Cardiac muscle cell (in vitro differentiated cells and primary cell): ENCODE measurements around the gene BTNL8. TPM values are rescaled to one million over a fixed set of nuclear protein-coding genes. Genes with fewer than 3 reads are reported as not detected.

Experiments used
- DNase-seq, 2 donors: peaks; one replicate each; pipeline versions ENCODE4 v3.0.0 to v3.0.0-alpha.2; 2010 to 2017; ENCODE audit warnings: low read depth in 1 of 2, low spot score in 1 of 2
- H3K27ac ChIP-seq: fragments of 200-600 bp; sonication (generic); 2 replicates; pipeline ENCODE4 v1.5.1; 2016
- H3K27me3 ChIP-seq: fragments of 200-600 bp; sonication (generic); 2 replicates; pipeline ENCODE4 v1.6.0; 2016; ENCODE audit warnings: control low read depth
- H3K36me3 ChIP-seq: fragments of 200-600 bp; sonication (generic); 2 replicates; pipeline ENCODE4 v1.5.1; 2016; ENCODE audit warnings: control low read depth
- H3K4me1 ChIP-seq: fragments of 200-600 bp; sonication (generic); 2 replicates; pipeline ENCODE4 v1.8.1; 2017; ENCODE audit warnings: low read depth, mild to moderate bottlenecking, mixed run types
- H3K4me3 ChIP-seq: fragments of 200-600 bp; sonication (generic); 2 replicates; pipeline ENCODE4 v1.5.1; 2016; ENCODE audit warnings: mild to moderate bottlenecking
- H3K9me3 ChIP-seq: fragments of 200-600 bp; sonication (generic); 2 replicates; pipeline ENCODE4 v1.5.1; 2017; ENCODE audit warnings: low read depth, mild to moderate bottlenecking, control low read depth
- CTCF ChIP-seq: IDR thresholded peaks from 2 replicates; pipeline ENCODE4 v1.5.1; 2012; ENCODE audit warnings: low read depth, mild to moderate bottlenecking, low read length
- polyA plus RNA-seq: library from polyadenylated mRNA; unstranded; fragments of >200 nt; fragmentation: Nextera tagmentation; extraction: Ambion mirVana; gene quantifications from 2 replicates; pipeline ENCODE4 v1.2.1, GENCODE V29; 2016
- total RNA-seq: library from RNA; depleted of rRNA; stranded (reverse); fragments of >200 nt; gene quantifications from 2 replicates; pipeline ENCODE4 v1.2.3, GENCODE V29; 2016

BTNL8 gene
- total and polyA plus RNA-seq, 2 experiments from 2014 or later = not detected

- H3K36me3 ChIP-seq = no peaks in the 10 kb centered on the region
- DNase-seq = no peak
- H3K9me3 ChIP-seq = no peaks in the 10 kb centered on the region
- no peaks in the 10 kb centered on the region for H3K27me3 ChIP-seq
- no peak for TF ChIP-seq CTCF
- H3K4me1 ChIP-seq = no peaks in the 10 kb centered on the region
- H3K27ac ChIP-seq = no peak overlapping the region
- H3K4me3 ChIP-seq = no peak overlapping the region
These were observed 89.1 kb downstream of the BTNL8 start for GRCh38 chr5:180988016-180988415.

- Histone ChIP-seq H3K4me3 (no peak within 1 kb of the TSS), H3K27ac (no peak within 1 kb of the TSS), H3K9me3 (no peaks in the 10 kb centered on the region), H3K4me1 (no peaks in the 10 kb centered on the region), H3K27me3 (no peaks in the 10 kb centered on the region), H3K36me3 (no peaks in the 10 kb centered on the region)
- no peak for DNase-seq
- no peak for TF ChIP-seq CTCF
These were observed 89.6 kb downstream of the BTNL8 start, which contains the start of gene BTNL3 for GRCh38 chr5:180988592-180988991. Gene BTNL3, plus strand, starts transcription at chr5:180988846. Its CDS starts 183 bp downstream, at chr5:180989029.

- TF ChIP-seq CTCF = no peak
- Histone ChIP-seq H3K9me3 (no peaks in the 10 kb centered on the region), H3K36me3 (no peaks in the 10 kb centered on the region), H3K4me1 (no peaks in the 10 kb centered on the region), H3K27me3 (no peaks in the 10 kb centered on the region), H3K4me3 (no peak overlapping the region), H3K27ac (no peak overlapping the region)
- DNase-seq = no peak
These were observed 91.3 kb downstream of the BTNL8 start for GRCh38 chr5:180990086-180990881.

- no peak for DNase-seq
- TF ChIP-seq CTCF = no peak
- H3K4me3 ChIP-seq = no peak overlapping the region
These were observed 91.9 kb downstream of the BTNL8 start for GRCh38 chr5:180990882-180991242.

More at GRCh38 chr5:180990882-180991242, 91.9 kb downstream of the BTNL8 start:
- no peak overlapping the region for H3K27ac ChIP-seq
- no peaks in the 10 kb centered on the region for H3K27me3 ChIP-seq
- H3K4me1 ChIP-seq = no peaks in the 10 kb centered on the region
- H3K9me3 ChIP-seq = no peaks in the 10 kb centered on the region
- H3K36me3 ChIP-seq = no peaks in the 10 kb centered on the region

Other genes starting within 250 kb of the BTNL8 start
- gene FLT4, start 249.6 kb upstream of the BTNL8 start, total RNA-seq = 5.3 and 9.0 TPM in 2 replicates
- gene FLT4, start 249.6 kb upstream of the BTNL8 start, polyA plus RNA-seq = 3.5 and 3.9 TPM in 2 replicates
- gene OR2Y1, start 159.1 kb upstream of the BTNL8 start, total RNA-seq = not detected in 2 replicates
- gene OR2Y1, start 159.1 kb upstream of the BTNL8 start, polyA plus RNA-seq = not detected in 2 replicates
- gene MGAT1, start 96.4 kb upstream of the BTNL8 start, total RNA-seq = 67.6 and 71.5 TPM in 2 replicates
- 63.2 and 65.6 TPM in 2 replicates for gene MGAT1, start 96.4 kb upstream of the BTNL8 start, polyA plus RNA-seq
- gene ZFP62, start 37.9 kb upstream of the BTNL8 start, total RNA-seq = 19.1 and 30.0 TPM in 2 replicates
- gene ZFP62, start 37.9 kb upstream of the BTNL8 start, polyA plus RNA-seq = 14.8 and 15.9 TPM in 2 replicates
- gene BTNL3, start 89.7 kb downstream of the BTNL8 start, total RNA-seq = not detected in 2 replicates
- not detected in 2 replicates for gene BTNL3, start 89.7 kb downstream of the BTNL8 start, polyA plus RNA-seq
- not detected in 2 replicates for gene BTNL9, start 141.1 kb downstream of the BTNL8 start, total RNA-seq
- gene BTNL9, start 141.1 kb downstream of the BTNL8 start, polyA plus RNA-seq = not detected in 2 replicates
- gene OR2V1, start 232.0 kb downstream of the BTNL8 start, total RNA-seq = not detected in 2 replicates
- gene OR2V1, start 232.0 kb downstream of the BTNL8 start, polyA plus RNA-seq = not detected in 2 replicates
- gene OR2V2, start 248.4 kb downstream of the BTNL8 start, total RNA-seq = not detected in 2 replicates
- gene OR2V2, start 248.4 kb downstream of the BTNL8 start, polyA plus RNA-seq = not detected in 2 replicates